ENCODE data around the gene SHC3. TPM values are rescaled to one million over a fixed set of nuclear protein-coding genes. Genes with fewer than 3 reads are reported as not detected.

SHC3 gene
- total and polyA plus RNA-seq, 2 donors (not counting 3 experiments of a cell fraction or from before 2014, with no cell fraction given), result 1.0 to 2.0 TPM

- no peaks in the 10 kb centered on the region for H3K79me2 ChIP-seq (ENCODE audit: control insufficient read depth, insufficient read depth, low read length)
- H3K9ac ChIP-seq (replicated peaks; ENCODE audit: extremely low read depth, insufficient read depth, low read length), result no peak overlapping the region
- no peak overlapping the region for H2AFZ ChIP-seq (ENCODE audit: low read depth, low read length)
- intact Hi-C loops (cut with micrococcal nuclease), result no loop called here
- dilution Hi-C loops (cut with MboI; ENCODE audit: extremely low pct_ligation_motif_present, low sequenced_read_pairs), result no loop called here
- BruUV-seq (replicated peaks), result no TSS peak
- peaks cover 0 to 5% of the 10 kb centered on the region in 2 experiments for H3K27me3 ChIP-seq (ENCODE audit: control insufficient read depth in 2 of 2, insufficient read depth in 2 of 2, low read length in 2 of 2)
- H3K36me3 ChIP-seq (ENCODE audit: control insufficient read depth in 2 of 2, extremely low read depth in 1 of 2, insufficient read depth in 2 of 2, low read length in 2 of 2), result no peaks in the 10 kb centered on the region
- no peaks in the 10 kb centered on the region for H3K4me1 ChIP-seq (ENCODE audit: control insufficient read depth, extremely low read depth, insufficient read depth, low read length)
- CTCF ChIA-PET, result interaction anchor here (1.5 kb wide), 1 partner anchor 388 kb away, joined by 3 read pairs; no protein-coding TSS in a partner anchor
- H3K4me2 ChIP-seq (ENCODE audit: insufficient read depth, low read length), result no peak overlapping the region
- POLR2A ChIA-PET, result no interaction called here
- H4K20me1 ChIP-seq (replicated peaks; ENCODE audit: control insufficient read depth, extremely low read depth, insufficient read depth, low read length), result no peaks in the 10 kb centered on the region
- no peak for TF ChIP-seq POLR2A (IDR thresholded peaks at IDR 0.05; ENCODE audit: low read depth, low read length)
- TF ChIP-seq MYC (IDR thresholded peaks at IDR 0.05; ENCODE audit: low read depth, low read length), result no peak
- TF ChIP-seq JUN (IDR thresholded peaks at IDR 0.05; ENCODE audit: borderline replicate concordance, insufficient read depth, insufficient read length, low read depth), result no peak
- TF ChIP-seq POLR2AphosphoS5 (IDR thresholded peaks at IDR 0.05; ENCODE audit: insufficient read depth, low read depth, low read length), result no peak
- TF ChIP-seq EZH2 (IDR thresholded peaks at IDR 0.05; ENCODE audit: borderline replicate concordance, low read depth, low read length, severe bottlenecking), result no peak
- TF ChIP-seq MAX (IDR thresholded peaks at IDR 0.05; ENCODE audit: insufficient read depth, insufficient read length), result no peak
- TF ChIP-seq GATA2 (IDR thresholded peaks at IDR 0.05; ENCODE audit: insufficient read depth, insufficient read length, low read depth, low read length), result no peak
- no peak for TF ChIP-seq FOS (IDR thresholded peaks at IDR 0.05; ENCODE audit: borderline replicate concordance, insufficient read depth, low read length)
- no peak for TF ChIP-seq CTCF (IDR thresholded peaks at IDR 0.05; ENCODE audit: extremely low read depth in 1 of 2, insufficient read depth in 1 of 2, low read depth in 1 of 2, low read length in 2 of 2)
- H3K9me3 ChIP-seq (replicated peaks; ENCODE audit: control insufficient read depth, insufficient read depth, low read length), result no peaks in the 10 kb centered on the region
- H3K27ac ChIP-seq (ENCODE audit: insufficient read depth, low read depth, low read length), result no peak overlapping the region
- DNase-seq (ENCODE audit: low read depth, low spot score) (no peak), FAIRE-seq (no peak)
- no peak overlapping the region for H3K4me3 ChIP-seq (replicated peaks in 1 of 3; ENCODE audit: insufficient read depth in 1 of 3, low read depth in 1 of 3, low read length in 3 of 3)
- no peaks in the 10 kb centered on the region for H3K9me1 ChIP-seq (replicated peaks; ENCODE audit: control insufficient read depth, extremely low read depth, insufficient read depth, low read length)
These were observed 211.5 kb downstream of the SHC3 start for GRCh38 chr9:88966894-88967676.
